Left lung (tissue), 10 donors: ENCODE results near the gene SEMG1. TPM values are rescaled to one million over a fixed set of nuclear protein-coding genes. Genes with fewer than 3 reads are reported as not detected.

Experiments used
- ATAC-seq: fragments of 200-7000 bp; cut with Tn5 transposase; one replicate; pipeline ENCODE4 v1.9.1; 2020; ENCODE audit warnings: moderate library complexity
- DNase-seq, 4 donors: peaks; one replicate each; pipeline ENCODE4 v3.0.0-alpha.2; 2013 to 2020
- H3K27ac ChIP-seq, 2 donors: fragments of 200-600 bp; sonication (generic) in 1 of 2; one replicate each; pipeline versions ENCODE4 v1.5.0 to v1.8.0; 2020 to 2021
- H3K27me3 ChIP-seq, 2 donors: fragments of 200-600 bp; sonication (generic) in 1 of 2; one replicate each; pipeline versions ENCODE4 v1.5.0 to v1.8.0; 2020 to 2021
- H3K36me3 ChIP-seq, 2 donors: fragments of 200-600 bp; sonication (generic) in 1 of 2; one replicate each; pipeline versions ENCODE4 v1.5.0 to v1.8.0; 2020 to 2021
- H3K4me1 ChIP-seq, 2 donors: fragments of 200-600 bp; one replicate each; pipeline ENCODE4 v1.8.0; 2021
- H3K4me3 ChIP-seq, 2 donors: fragments of 200-600 bp; sonication (generic) in 1 of 2; one replicate each; pipeline versions ENCODE4 v1.5.0 to v1.8.0; 2020 to 2021; ENCODE audit warnings: mild to moderate bottlenecking in 1 of 2
- H3K9me3 ChIP-seq, 2 donors: fragments of 200-600 bp; sonication (generic) in 1 of 2; one replicate each; pipeline versions ENCODE4 v1.5.0 to v1.8.0; 2020 to 2021
- CTCF ChIP-seq, 2 donors: fragments of 200-600 bp; sonication (generic) in 1 of 2; IDR thresholded peaks; one replicate each; pipeline versions ENCODE4 v1.5.0 to v1.8.0; 2021; ENCODE audit warnings: antibody characterized with exemption in 2 of 2
- intact Hi-C, 2 donors: fragments of 100-400 bp; cut with DNase I; formaldehyde crosslinking; loops; one replicate each; pipeline versions ENCODE4 v1.11.2 to v1.14.2; 2022
- polyA plus RNA-seq, 6 donors: library from polyadenylated mRNA; unstranded; fragments of 120-200 nt; gene quantifications; one replicate each; pipeline ENCODE4 v1.2.1, GENCODE V29; 2013; ENCODE audit not compliant: insufficient read length in 6 of 6
- total RNA-seq, 2 donors: library from RNA; stranded (reverse); fragmentation: NEBNext Ultra II Directional; extraction: Animal tissue kit (Norgen Biotek cat#: 25700); gene quantifications; one replicate each; pipeline ENCODE4 v1.2.1, GENCODE V29; 2021
- donor health status: DM: no; HTN: yes; CAD: no.
- donor health status: DM: no; HTN: no; CAD: no.

Gene SEMG1
- total and polyA plus RNA-seq, 8 donors, result 0.31 TPM; not detected in 7

- Histone ChIP-seq H3K4me3 (no peak overlapping the region), H3K27ac (no peak overlapping the region), H3K27me3 (peaks cover 0 to 20% of the 10 kb centered on the region in 2 donors), H3K9me3 (no peaks in the 10 kb centered on the region), H3K4me1 (no peaks in the 10 kb centered on the region), H3K36me3 (no peaks in the 10 kb centered on the region)
- ATAC-seq, result no peak
- intact Hi-C loops, result no loop called here
- DNase-seq, result no peak
- TF ChIP-seq CTCF (IDR thresholded peaks at IDR 0.05), result no peak
These were observed 3.1 kb downstream of the SEMG1 start for GRCh38 chr20:45209924-45210323.

GRCh38 chr20:45211569-45212474 lies 5.0 kb downstream of the SEMG1 start:
- no peak overlapping the region for H3K4me3 ChIP-seq
- H3K4me1 ChIP-seq, result no peaks in the 10 kb centered on the region
- no peaks in the 10 kb centered on the region for H3K36me3 ChIP-seq
- DNase-seq (no peak), ATAC-seq (no peak)
- H3K9me3 ChIP-seq, result no peaks in the 10 kb centered on the region
- TF ChIP-seq CTCF (IDR thresholded peaks at IDR 0.05), result no peak
- no peak overlapping the region for H3K27ac ChIP-seq
- H3K27me3 ChIP-seq, result peaks cover 0 to 12% of the 10 kb centered on the region in 2 donors
- intact Hi-C loops, result no loop called here

- Histone ChIP-seq H3K27me3 (peaks cover 0 to 8% of the 10 kb centered on the region in 2 donors), H3K4me1 (no peaks in the 10 kb centered on the region), H3K36me3 (no peaks in the 10 kb centered on the region), H3K27ac (no peak overlapping the region), H3K9me3 (no peaks in the 10 kb centered on the region), H3K4me3 (no peak overlapping the region)
- DNase-seq (no peak), ATAC-seq (no peak)
- intact Hi-C loops, result no loop called here
- TF ChIP-seq CTCF (IDR thresholded peaks at IDR 0.05), result no peak
These were observed 6.0 kb downstream of the SEMG1 start for GRCh38 chr20:45212836-45213235.

- intact Hi-C loops, result no loop called here
- Histone ChIP-seq H3K27me3 (peaks cover 0 to 18% of the 10 kb centered on the region in 2 donors), H3K36me3 (no peaks in the 10 kb centered on the region), H3K9me3 (no peaks in the 10 kb centered on the region), H3K27ac (no peak overlapping the region), H3K4me1 (no peaks in the 10 kb centered on the region), H3K4me3 (no peak overlapping the region)
- TF ChIP-seq CTCF (IDR thresholded peaks at IDR 0.05), result no peak
- ATAC-seq, result no peak
- DNase-seq, result no peak
These were observed 11.3 kb downstream of the SEMG1 start for GRCh38 chr20:45218124-45218523.

GRCh38 chr20:45218636-45219035 lies 11.8 kb downstream of the SEMG1 start:
- no peaks in the 10 kb centered on the region for H3K36me3 ChIP-seq
- H3K9me3 ChIP-seq, result no peaks in the 10 kb centered on the region
- intact Hi-C loops, result no loop called here
- no peak overlapping the region for H3K27ac ChIP-seq
- H3K4me1 ChIP-seq, result no peaks in the 10 kb centered on the region
- no peak for TF ChIP-seq CTCF (IDR thresholded peaks at IDR 0.05)
- ATAC-seq, result no peak
- no peak for DNase-seq
- H3K4me3 ChIP-seq, result no peak overlapping the region
- peaks cover 0 to 18% of the 10 kb centered on the region in 2 donors for H3K27me3 ChIP-seq
